Sigmoid colon (tissue), 7 donors: ENCODE results near the gene GLTP. TPM values are rescaled to one million over a fixed set of nuclear protein-coding genes. Genes with fewer than 3 reads are reported as not detected.
"Not testable (repeated sequence)": the region's sequence is repeated elsewhere in the genome, so short reads cannot be mapped to it uniquely, and the experiment has no call there.

ENCODE experiments used
- DNase-seq: peaks from one replicate; pipeline ENCODE4 v3.0.0-alpha.2; 2019
- H3K27ac ChIP-seq, 4 donors: fragments of 200-600 bp; sonication (generic); one replicate each; pipeline ENCODE4 v1.5.1; 2016 to 2019; ENCODE audit warnings: mild to moderate bottlenecking in 1 of 4
- H3K27me3 ChIP-seq, 3 donors: fragments of 200-600 bp; sonication (generic); one replicate each; pipeline ENCODE4 v1.5.1; 2019; ENCODE audit warnings: mild to moderate bottlenecking in 1 of 3
- H3K36me3 ChIP-seq, 4 donors: fragments of 200-600 bp; sonication (generic); one replicate each; pipeline ENCODE4 v1.5.1; 2016 to 2019
- H3K4me1 ChIP-seq, 4 donors: fragments of 200-600 bp; sonication (generic); one replicate each; pipeline ENCODE4 v1.5.1; 2017 to 2019
- H3K4me3 ChIP-seq, 4 donors: fragments of 200-600 bp; sonication (generic); one replicate each; pipeline ENCODE4 v1.5.1; 2017 to 2019; ENCODE audit warnings: mild to moderate bottlenecking in 2 of 4, moderate library complexity in 1 of 4
- H3K9me3 ChIP-seq, 4 donors: fragments of 200-600 bp in 3 of 4; sonication (generic) in 3 of 4; one replicate each; pipeline versions ENCODE4 v1.5.1 to v1.6.1; 2013 to 2019
- EP300 ChIP-seq, 4 donors: sonication (generic); formaldehyde crosslinking; IDR thresholded peaks; one replicate each; pipeline ENCODE4 v1.6.1; 2017; ENCODE audit warnings: antibody characterized with exemption in 4 of 4
- POLR2A ChIP-seq, 2 donors: fragments of 450-650 bp; IDR thresholded peaks; one replicate each; pipeline ENCODE4 v1.6.1; 2016; ENCODE audit warnings: antibody characterized with exemption in 2 of 2, mild to moderate bottlenecking in 2 of 2, moderate library complexity in 2 of 2
- POLR2AphosphoS5 ChIP-seq, 4 donors: sonication (generic); formaldehyde crosslinking; IDR thresholded peaks; one replicate each; pipeline ENCODE4 v1.6.1; 2017; ENCODE audit warnings: antibody characterized with exemption in 4 of 4
- WGBS, 2 donors: extraction: QIAGEN DNeasy Blood & Tissue Kit; methylation state at CpG; one replicate each; pipeline ENCODE4 v1.1.7; 2013; 5-methylcytosine and 5-hydroxymethylcytosine counted together
- intact Hi-C: fragments of 100-400 bp; cut with DNase I; formaldehyde crosslinking; loops from one replicate; pipeline ENCODE4 v1.15.1; 2023
- polyA plus RNA-seq, 3 donors: library from polyadenylated mRNA; stranded (reverse); fragments of 200-250 nt; gene quantifications; one replicate each; pipeline ENCODE4 v1.2.3, GENCODE V29; 2013
- total RNA-seq, 4 donors: library from RNA; depleted of rRNA; stranded (reverse); fragments of >200 nt; gene quantifications; one replicate each; pipeline ENCODE4 v1.1.0, GENCODE V29; 2016
- TF ChIP-seq, protein P1 (sequence below), 4 experiments: fragments of 450-650 bp in 3 of 4; fragments of 200-600 bp in 1 of 4; IDR thresholded peaks; one replicate each; pipeline ENCODE4 v1.5.1; 2016 to 2019; ENCODE audit warnings: antibody characterized with exemption in 4 of 4, mild to moderate bottlenecking in 3 of 4, moderate library complexity in 2 of 4
- donor health status: healthy with polysubstance abuse.
- donor health status: Bipolar disorder and iron deficiency.
- donor health status: healthy.

The GLTP gene
- total and polyA plus RNA-seq, 7 donors = 33.5 to 105 (median 45.3) TPM

DNA sequence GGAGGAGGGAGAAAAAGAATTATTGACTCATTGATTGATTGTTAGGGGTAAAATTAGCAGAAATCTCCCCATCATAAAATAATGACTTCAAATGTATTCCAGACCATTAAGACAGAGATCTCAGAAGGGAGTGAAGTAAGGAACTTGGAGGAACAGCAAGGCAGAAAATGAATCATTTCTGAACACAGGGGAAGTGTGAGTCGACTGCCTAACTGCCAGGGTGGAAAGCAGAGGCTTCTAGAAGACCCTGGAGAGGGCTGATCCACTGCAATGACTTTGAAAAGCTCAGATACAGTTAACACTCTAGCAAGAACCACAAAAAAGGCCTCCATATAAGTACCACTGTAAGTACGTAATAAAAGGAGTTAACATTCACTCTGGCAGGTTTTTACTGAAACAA lies 9.7 kb downstream of the GLTP start:
- WGBS, 2 donors = 72 to 87% methylated on average over 2 of the region's 2 CpGs
- H3K9me3 ChIP-seq = no peaks in the 10 kb centered on the region
- peaks cover 0 to 4% (median 0%) of the 10 kb centered on the region in 4 donors for H3K4me1 ChIP-seq
- H3K27me3 ChIP-seq = no peaks in the 10 kb centered on the region
- TF ChIP-seq, protein P1, sequence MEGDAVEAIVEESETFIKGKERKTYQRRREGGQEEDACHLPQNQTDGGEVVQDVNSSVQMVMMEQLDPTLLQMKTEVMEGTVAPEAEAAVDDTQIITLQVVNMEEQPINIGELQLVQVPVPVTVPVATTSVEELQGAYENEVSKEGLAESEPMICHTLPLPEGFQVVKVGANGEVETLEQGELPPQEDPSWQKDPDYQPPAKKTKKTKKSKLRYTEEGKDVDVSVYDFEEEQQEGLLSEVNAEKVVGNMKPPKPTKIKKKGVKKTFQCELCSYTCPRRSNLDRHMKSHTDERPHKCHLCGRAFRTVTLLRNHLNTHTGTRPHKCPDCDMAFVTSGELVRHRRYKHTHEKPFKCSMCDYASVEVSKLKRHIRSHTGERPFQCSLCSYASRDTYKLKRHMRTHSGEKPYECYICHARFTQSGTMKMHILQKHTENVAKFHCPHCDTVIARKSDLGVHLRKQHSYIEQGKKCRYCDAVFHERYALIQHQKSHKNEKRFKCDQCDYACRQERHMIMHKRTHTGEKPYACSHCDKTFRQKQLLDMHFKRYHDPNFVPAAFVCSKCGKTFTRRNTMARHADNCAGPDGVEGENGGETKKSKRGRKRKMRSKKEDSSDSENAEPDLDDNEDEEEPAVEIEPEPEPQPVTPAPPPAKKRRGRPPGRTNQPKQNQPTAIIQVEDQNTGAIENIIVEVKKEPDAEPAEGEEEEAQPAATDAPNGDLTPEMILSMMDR (IDR thresholded peaks at IDR 0.05) = no peak
- TF ChIP-seq EP300 (IDR thresholded peaks at IDR 0.05) = no peak
- intact Hi-C loops = no loop called here
- H3K4me3 ChIP-seq = no peak overlapping the region
- DNase-seq = no peak
- no peak overlapping the region for H3K27ac ChIP-seq
- H3K36me3 ChIP-seq = peaks cover 0 to 9% (median 0%) of the 10 kb centered on the region in 4 donors

DNA sequence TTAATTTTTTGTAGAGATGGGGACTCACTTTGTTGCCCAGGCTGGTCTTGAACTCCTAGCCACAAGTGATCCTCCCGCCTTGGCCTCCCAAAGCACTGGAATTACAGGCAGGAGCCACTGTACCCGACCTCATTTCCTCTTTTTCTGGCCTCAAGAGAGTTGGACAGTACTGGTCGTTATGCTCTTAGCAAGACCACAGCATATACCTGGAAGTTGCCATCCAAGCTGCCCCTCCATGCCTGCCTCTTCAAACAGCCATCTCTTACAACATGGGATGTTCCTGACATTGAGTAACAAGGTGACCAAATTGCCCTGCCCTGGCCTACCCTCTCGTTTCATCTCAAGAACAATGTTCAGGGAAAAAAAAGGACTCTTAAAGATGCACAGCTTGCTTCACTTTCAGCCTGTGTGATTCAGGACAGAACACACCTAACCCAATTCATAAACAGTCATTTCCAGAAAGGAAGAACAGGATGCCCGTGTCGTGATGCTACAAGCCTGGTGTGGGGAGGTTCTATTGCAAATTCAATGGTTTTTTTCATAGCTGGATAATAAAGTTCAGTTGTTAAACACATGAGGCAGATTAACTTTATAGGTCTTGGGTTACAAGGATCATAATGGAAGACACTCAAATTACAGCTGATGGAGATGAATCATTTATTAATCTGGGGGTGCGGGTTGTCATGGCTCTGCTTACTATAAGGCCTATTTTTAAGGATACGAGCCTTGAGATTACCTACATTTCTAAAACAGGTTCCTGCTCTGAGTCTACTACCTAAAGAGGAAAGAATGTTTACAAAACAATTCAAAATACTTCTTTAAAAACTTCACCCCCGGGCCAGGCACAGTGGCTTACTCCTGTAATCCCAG lies 11.9 kb downstream of the GLTP start:
- Histone ChIP-seq H3K4me1 (peaks cover 0 to 6% (median 2%) of the 10 kb centered on the region in 4 donors), H3K27ac (no peak overlapping the region), H3K4me3 (no peak overlapping the region), H3K27me3 (no peaks in the 10 kb centered on the region), H3K9me3 (no peaks in the 10 kb centered on the region), H3K36me3 (peaks cover 0 to 9% (median 0%) of the 10 kb centered on the region in 4 donors)
- intact Hi-C loops = no loop called here
- TF ChIP-seq POLR2AphosphoS5 (IDR thresholded peaks at IDR 0.05) = no peak
- no peak for TF ChIP-seq EP300 (IDR thresholded peaks at IDR 0.05)
- TF ChIP-seq, protein P1 (IDR thresholded peaks at IDR 0.05) = no peak
- TF ChIP-seq POLR2A (IDR thresholded peaks at IDR 0.05) = no peak
- no peak for DNase-seq
- WGBS, 2 donors = 38 to 72% methylated on average over 9 of the region's 9 CpGs

DNA sequence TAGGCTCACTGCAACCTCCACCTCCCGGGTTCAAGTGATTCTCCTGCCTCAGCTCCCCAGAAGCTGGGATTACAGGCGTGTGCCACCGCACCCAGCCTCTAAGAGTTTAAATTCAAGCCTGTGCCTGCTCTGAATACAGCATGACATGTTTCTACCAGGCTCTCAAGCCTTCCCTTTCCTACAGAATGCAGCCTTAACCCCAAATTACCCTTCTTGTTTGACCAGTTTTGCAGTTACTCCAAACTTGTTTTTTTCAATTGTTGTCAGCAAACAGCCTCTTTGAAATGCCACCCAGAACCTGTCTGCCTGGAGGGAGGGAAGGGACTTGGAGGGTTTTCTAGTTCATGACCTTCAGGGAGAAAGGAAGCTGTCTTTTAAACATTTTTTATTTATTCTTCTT lies 15.4 kb downstream of the GLTP start:
- WGBS, 2 donors = 14 to 70% methylated on average over 3 of the region's 3 CpGs
- H3K4me1 ChIP-seq = peaks cover 0 to 7% (median 0%) of the 10 kb centered on the region in 4 donors

DNA sequence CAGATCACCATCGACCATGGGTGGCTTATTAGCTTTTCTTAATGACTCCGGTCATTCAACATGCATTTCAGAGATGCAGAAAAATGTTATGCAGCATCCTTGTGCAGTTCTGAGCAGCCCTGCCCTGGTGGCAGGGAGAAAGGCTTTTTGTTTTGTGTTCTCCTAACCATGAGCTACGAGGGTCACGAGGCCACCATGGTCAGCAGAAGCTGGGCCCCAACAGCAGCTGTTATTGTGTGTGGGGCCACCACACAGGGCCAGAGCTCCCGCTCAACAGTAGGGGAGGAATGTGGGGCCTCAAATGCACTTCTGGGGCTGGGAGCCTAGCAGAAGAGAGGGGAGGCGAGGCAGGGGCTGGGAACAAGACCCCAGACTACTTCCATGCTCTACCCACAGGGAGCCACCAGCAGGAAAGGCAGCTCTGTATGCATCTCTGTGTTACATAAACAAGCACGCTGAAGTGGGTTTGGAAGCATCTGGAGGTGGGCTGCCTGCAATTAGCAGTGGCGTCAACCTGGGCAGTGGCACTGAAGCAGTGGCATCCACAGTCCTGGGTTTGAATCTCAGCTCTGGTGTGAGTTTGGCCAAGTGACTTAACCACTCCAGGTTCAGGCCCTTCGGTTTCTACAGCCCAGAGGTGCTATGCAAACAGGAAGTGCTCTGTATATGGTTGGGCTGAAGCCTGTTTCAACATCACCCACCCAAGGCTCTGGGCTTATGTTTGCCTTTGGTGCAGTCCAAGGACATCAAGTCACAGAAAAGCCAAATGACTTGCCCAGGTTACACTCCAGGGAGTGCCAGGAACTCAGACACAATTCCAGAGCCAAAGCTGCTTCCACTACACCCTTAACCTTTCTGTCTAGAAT lies 16.3 kb downstream of the GLTP start:
- 58 to 75% methylated on average over 9 of the region's 9 CpGs for WGBS, 2 donors
- peaks cover 0 to 7% (median 0%) of the 10 kb centered on the region in 4 donors for H3K4me1 ChIP-seq
- peak overlapping the region; percentile 11 to 42 (median 14) for H3K27ac ChIP-seq
- intact Hi-C loops = no loop called here
- H3K36me3 ChIP-seq = peaks cover 0 to 8% (median 0%) of the 10 kb centered on the region in 4 donors
- no peaks in the 10 kb centered on the region for H3K27me3 ChIP-seq
- H3K9me3 ChIP-seq = no peaks in the 10 kb centered on the region
- TF ChIP-seq POLR2A (IDR thresholded peaks at IDR 0.05) (no peak), POLR2AphosphoS5 (IDR thresholded peaks at IDR 0.05) (no peak)
- TF ChIP-seq, protein P1 (IDR thresholded peaks at IDR 0.05) = no peak
- H3K4me3 ChIP-seq = no peak overlapping the region
- DNase-seq = no peak

More for the DNA sequence above, 15.4 kb downstream of the GLTP start:
- H3K36me3 ChIP-seq = peaks cover 0 to 8% (median 0%) of the 10 kb centered on the region in 4 donors
- no peaks in the 10 kb centered on the region for H3K9me3 ChIP-seq
- intact Hi-C loops = no loop called here
- no peak for DNase-seq
- no peak for TF ChIP-seq POLR2AphosphoS5 (IDR thresholded peaks at IDR 0.05)
- TF ChIP-seq EP300 (IDR thresholded peaks at IDR 0.05) = no peak
- TF ChIP-seq, protein P1 (IDR thresholded peaks at IDR 0.05) = no peak
- no peak for TF ChIP-seq POLR2A (IDR thresholded peaks at IDR 0.05)
- no peaks in the 10 kb centered on the region for H3K27me3 ChIP-seq
- H3K27ac ChIP-seq = peak overlapping the region in 3 of 4 donors; percentile 13 to 42 (median 14)
- no peak overlapping the region for H3K4me3 ChIP-seq

DNA sequence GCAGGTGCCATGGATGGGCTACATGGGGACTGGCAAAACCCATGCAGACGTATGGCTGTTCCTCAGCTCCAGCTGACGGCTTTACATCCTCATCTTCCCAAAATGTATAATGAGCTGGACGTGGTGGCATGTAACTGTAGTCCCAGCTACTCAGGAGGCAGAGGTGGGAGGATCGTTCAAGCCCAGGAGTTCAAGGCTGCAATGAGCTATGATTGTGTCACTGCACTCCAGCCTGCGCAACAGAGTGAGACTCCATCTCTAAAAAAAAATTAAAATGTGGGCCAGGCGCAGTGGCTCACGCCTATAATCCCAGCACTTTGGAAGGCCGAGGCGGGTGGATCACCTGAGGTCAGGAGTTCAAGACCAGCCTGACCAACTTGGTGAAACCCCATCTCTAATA lies 17.9 kb downstream of the GLTP start:
- H3K9me3 ChIP-seq, H3K4me1 ChIP-seq, intact Hi-C loops, H3K4me3 ChIP-seq, DNase-seq, H3K27me3 ChIP-seq, H3K27ac ChIP-seq: not testable (repeated sequence)
- H3K36me3 ChIP-seq = peaks cover 0 to 21% (median 8%) of the 10 kb centered on the region in 4 donors
- whole genome bisulfite sequencing, 2 donors = 93 to 94% methylated on average over 9 of the region's 9 CpGs
